HCT116 (cell line): ENCODE data around the gene CAMKK1. TPM values are rescaled to one million over a fixed set of nuclear protein-coding genes. Genes with fewer than 3 reads are reported as not detected.

Experiments
- ATAC-seq: fragments of 200-7000 bp; cut with Tn5 transposase; 2 replicates; pipeline ENCODE4 v1.9.1; 2020; ENCODE audit warnings: mild to moderate bottlenecking, moderate library complexity
- BruUV-seq: library from RNA; stranded (reverse); fragments of 400-500 nt; replicated peaks from 2 replicates; lab custom pipeline; 2021; lab: Mats Ljungman, UMichigan
- CTCF ChIA-PET: fragments of 300-600 bp; sonication (Branson Sonifier 250); formaldehyde crosslinking; loops from one replicate; lab custom pipeline; 2021; ENCODE audit warnings: antibody characterized with exemption; lab: Charles Lee
- POLR2A ChIA-PET: fragments of 300-600, 350-600 bp; sonication (Branson Sonifier 250); formaldehyde crosslinking; loops from one replicate; lab custom pipeline; 2021; ENCODE audit warnings: antibody characterized with exemption; lab: Charles Lee
- RAD21 ChIA-PET, 2 experiments: fragments of 300-600 bp; sonication (Branson Sonifier 250); formaldehyde crosslinking; loops; one replicate each; lab custom pipeline; 2023; ENCODE audit warnings: low total read pairs in 2 of 2; ENCODE audit not compliant: uncharacterized antibody in 2 of 2, unreplicated experiment in 2 of 2, low non-redundant PET in 1 of 2; lab: Charles Lee
- DNase-seq: peaks from one replicate; pipeline ENCODE4 v3.0.0-alpha.2; 2010; ENCODE audit warnings: low read depth, low spot score
- H2AFZ ChIP-seq: fragments of 200-600 bp; shearing (Covaris generic), sonication (generic); 2 replicates; pipeline ENCODE4 v1.6.1; 2017; ENCODE audit warnings: low read depth, mixed run types, mixed read lengths, antibody characterized with exemption, low read length; ENCODE audit not compliant: poor library complexity, severe bottlenecking
- H3K27ac ChIP-seq: 2 replicates; pipeline ENCODE4 v1.5.1; 2012; ENCODE audit warnings: low read depth, low read length
- H3K27me3 ChIP-seq: fragments of 200-600 bp; sonication (generic); 2 replicates; pipeline ENCODE4 v1.6.1; 2016; ENCODE audit warnings: mixed run types, low read length, mixed read lengths; ENCODE audit not compliant: insufficient read depth
- H3K36me3 ChIP-seq, 2 experiments: fragments of 200-500 bp in 1 of 2; fragments of 200-600 bp in 1 of 2; sonication (Bioruptor generic) in 1 of 2; sonication (generic) in 1 of 2; 2 replicates each; pipeline versions ENCODE4 v1.5.1 to v1.6.1; 2014 to 2016; ENCODE audit warnings: low read length in 2 of 2, inconsistent platforms in 1 of 2, mixed read lengths in 1 of 2, mixed run types in 1 of 2; ENCODE audit not compliant: insufficient read depth in 2 of 2, control insufficient read depth in 1 of 2
- H3K4me1 ChIP-seq, 2 experiments: fragments of 200-600 bp in 1 of 2; sonication (generic) in 1 of 2; 2 replicates each; pipeline versions ENCODE4 v1.5.1 to v1.6.1; 2012 to 2017; ENCODE audit warnings: low read length in 2 of 2, inconsistent platforms in 1 of 2, mild to moderate bottlenecking in 1 of 2, mixed read lengths in 1 of 2, mixed run types in 1 of 2, moderate library complexity in 1 of 2; ENCODE audit not compliant: insufficient read depth in 2 of 2, control insufficient read depth in 1 of 2
- H3K4me2 ChIP-seq: fragments of 200-600 bp; sonication (generic); 2 replicates; pipeline ENCODE4 v1.6.1; 2017; ENCODE audit warnings: mixed run types, low read length, mixed read lengths
- H3K4me3 ChIP-seq, 2 experiments: fragments of 200-600 bp in 1 of 2; sonication (generic) in 1 of 2; replicated peaks in 1 of 2; 2 replicates each; pipeline ENCODE4 v1.5.1; 2011 to 2016; ENCODE audit warnings: low read length in 2 of 2, control low read depth in 1 of 2, low read depth in 1 of 2, mild to moderate bottlenecking in 1 of 2, mixed read lengths in 1 of 2, mixed run types in 1 of 2
- H3K79me2 ChIP-seq: fragments of 200-600 bp; sonication (generic); 2 replicates; pipeline ENCODE4 v1.6.1; 2017; ENCODE audit warnings: mild to moderate bottlenecking, mixed run types, low read length, moderate library complexity, mixed read lengths; ENCODE audit not compliant: insufficient read depth
- H3K9ac ChIP-seq: fragments of 200-600 bp; sonication (generic); 2 replicates; pipeline ENCODE4 v1.6.1; 2016; ENCODE audit warnings: low read length, mixed read lengths
- H3K9me2 ChIP-seq: fragments of 200-600 bp; sonication (generic), shearing (Covaris generic); 2 replicates; pipeline ENCODE4 v1.6.1; 2017; ENCODE audit warnings: mixed run types, mild to moderate bottlenecking, moderate library complexity; ENCODE audit not compliant: insufficient read depth
- H3K9me3 ChIP-seq, 2 experiments: fragments of 200-500 bp in 1 of 2; fragments of 200-600 bp in 1 of 2; sonication (Bioruptor generic) in 1 of 2; sonication (generic) in 1 of 2; 2 replicates each; pipeline ENCODE4 v1.6.1; 2014 to 2017; ENCODE audit warnings: low read length in 2 of 2, mixed read lengths in 2 of 2, inconsistent platforms in 1 of 2, low read depth in 1 of 2, mild to moderate bottlenecking in 1 of 2, mixed run types in 1 of 2, moderate library complexity in 1 of 2; ENCODE audit not compliant: control insufficient read depth in 1 of 2, insufficient read depth in 1 of 2
- H4K20me1 ChIP-seq: fragments of 200-600 bp; sonication (generic), shearing (Covaris generic); 2 replicates; pipeline ENCODE4 v1.6.1; 2017; ENCODE audit warnings: mixed run types, mild to moderate bottlenecking, moderate library complexity; ENCODE audit not compliant: insufficient read depth
- CBX3 ChIP-seq: IDR thresholded peaks from 2 replicates; pipeline ENCODE4 v1.6.1; 2012; ENCODE audit warnings: low read depth
- CEBPB ChIP-seq: IDR thresholded peaks from 2 replicates; pipeline ENCODE4 v1.6.1; 2012; ENCODE audit warnings: low read depth
- EGR1 ChIP-seq: IDR thresholded peaks from 2 replicates; pipeline ENCODE4 v1.6.1; 2012; ENCODE audit warnings: low read depth
- ELF1 ChIP-seq: IDR thresholded peaks from 2 replicates; pipeline ENCODE4 v1.6.1; 2012; ENCODE audit warnings: low read depth, borderline replicate concordance
- EZH2 ChIP-seq: fragments of 200-600 bp; sonication (generic); IDR thresholded peaks from 2 replicates; pipeline ENCODE4 v1.6.1; 2017; ENCODE audit warnings: antibody characterized with exemption, mixed run types
- EZH2phosphoT487 ChIP-seq: fragments of 200-600 bp; IDR thresholded peaks from 2 replicates; pipeline ENCODE4 v1.6.1; 2018; ENCODE audit warnings: antibody characterized with exemption, borderline replicate concordance
- JUND ChIP-seq: IDR thresholded peaks from 2 replicates; pipeline ENCODE4 v1.6.1; 2012
- POLR2A ChIP-seq: IDR thresholded peaks from 2 replicates; pipeline ENCODE4 v1.7.0; 2011; ENCODE audit warnings: borderline replicate concordance; ENCODE audit not compliant: insufficient read depth, insufficient read length; ENCODE audit errors: extremely low read depth
- POLR2AphosphoS5 ChIP-seq: IDR thresholded peaks from 2 replicates; pipeline ENCODE4 v1.6.1; 2011; ENCODE audit warnings: mild to moderate bottlenecking, low read depth, low read length, moderate library complexity
- RAD21 ChIP-seq: IDR thresholded peaks from 2 replicates; pipeline ENCODE4 v1.6.1; 2012; ENCODE audit warnings: low read depth, mild to moderate bottlenecking
- SIN3A ChIP-seq: IDR thresholded peaks from 2 replicates; pipeline ENCODE4 v1.6.1; 2012; ENCODE audit warnings: low read depth
- SP1 ChIP-seq: IDR thresholded peaks from 2 replicates; pipeline ENCODE4 v1.6.1; 2012; ENCODE audit warnings: low read depth
- SRF ChIP-seq: IDR thresholded peaks from 2 replicates; pipeline ENCODE4 v1.6.1; 2012; ENCODE audit warnings: low read depth
- TCF7L2 ChIP-seq: IDR thresholded peaks from 2 replicates; pipeline ENCODE4 v1.7.0; 2011; ENCODE audit warnings: borderline replicate concordance, inconsistent platforms; ENCODE audit not compliant: insufficient read depth, insufficient read length; ENCODE audit errors: extremely low read depth
- YY1 ChIP-seq: IDR thresholded peaks from 2 replicates; pipeline ENCODE4 v1.6.1; 2011; ENCODE audit warnings: low read length, low read depth, moderate library complexity, mild to moderate bottlenecking; ENCODE audit not compliant: insufficient replicate concordance; ENCODE audit errors: extremely low read depth
- intact Hi-C: fragments of 100-400 bp; cut with micrococcal nuclease; formaldehyde crosslinking; loops from 2 replicates; pipeline ENCODE4 v1.10.0; 2022
- total RNA-seq: library from RNA; stranded (reverse); gene quantifications from one replicate; pipeline ENCODE4 v1.2.1, GENCODE V29; 2021; ENCODE audit not compliant: unreplicated experiment
- TF ChIP-seq, protein P1 (sequence below): IDR thresholded peaks from 2 replicates; pipeline ENCODE4 v1.6.1; 2012; ENCODE audit warnings: low read depth
- TF ChIP-seq, protein P2 (sequence below): IDR thresholded peaks from 2 replicates; pipeline ENCODE4 v1.6.1; 2011; ENCODE audit warnings: mild to moderate bottlenecking, low read length, moderate library complexity; ENCODE audit not compliant: insufficient replicate concordance; ENCODE audit errors: extremely low read depth
- TF ChIP-seq, protein P3 (sequence below): IDR thresholded peaks from 2 replicates; pipeline ENCODE4 v1.6.1; 2012
- TF ChIP-seq, protein P4 (sequence below), 3 experiments: fragments of 200-600 bp in 1 of 3; sonication (generic) in 1 of 3; IDR thresholded peaks in 2 of 3; conservative IDR thresholded peaks in 1 of 3; 2 replicates each; pipeline ENCODE4 v1.5.1; 2012 to 2017; ENCODE audit warnings: low read depth in 2 of 3, low read length in 2 of 3, antibody characterized with exemption in 1 of 3, borderline replicate concordance in 1 of 3, control low read depth in 1 of 3, mild to moderate bottlenecking in 1 of 3, mixed read lengths in 1 of 3, mixed run types in 1 of 3, moderate library complexity in 1 of 3; ENCODE audit not compliant: insufficient read depth in 1 of 3
- TF ChIP-seq, protein P5 (sequence below): IDR thresholded peaks from 2 replicates; pipeline ENCODE4 v1.6.1; 2012

The CAMKK1 gene
- total RNA-seq, 1 experiment from 2014 or later, result 10.6 TPM

DNA sequence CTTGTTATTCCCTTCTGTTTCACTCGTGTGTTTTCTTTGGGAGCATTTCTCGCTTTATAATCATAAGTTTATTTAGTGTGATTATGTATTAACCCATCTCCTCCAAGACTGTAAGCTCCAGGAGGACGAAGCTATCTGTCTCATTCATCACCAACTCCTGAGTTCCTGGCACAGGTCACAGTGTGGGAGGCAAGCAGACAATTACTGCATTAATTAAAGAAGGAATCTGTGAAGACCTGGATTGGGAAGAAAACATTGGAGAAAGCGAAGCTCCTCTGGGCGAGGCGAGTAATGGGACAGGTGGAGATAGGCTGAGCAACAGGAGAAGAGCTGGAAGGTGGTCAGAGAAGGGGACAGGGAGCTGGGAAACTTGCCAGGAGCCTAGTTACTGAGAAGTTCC is 7.8 kb upstream of the CAMKK1 start:
- TF ChIP-seq CBX3 (no peak), EGR1 (no peak), SRF (no peak), RAD21 (no peak), SIN3A (no peak), CEBPB (no peak), EZH2 (no peak), JUND (no peak), ELF1 (no peak), SP1 (no peak), POLR2A (no peak), EZH2phosphoT487 (no peak), POLR2AphosphoS5 (no peak), YY1 (no peak), TCF7L2 (no peak)
- TF ChIP-seq, protein P1, sequence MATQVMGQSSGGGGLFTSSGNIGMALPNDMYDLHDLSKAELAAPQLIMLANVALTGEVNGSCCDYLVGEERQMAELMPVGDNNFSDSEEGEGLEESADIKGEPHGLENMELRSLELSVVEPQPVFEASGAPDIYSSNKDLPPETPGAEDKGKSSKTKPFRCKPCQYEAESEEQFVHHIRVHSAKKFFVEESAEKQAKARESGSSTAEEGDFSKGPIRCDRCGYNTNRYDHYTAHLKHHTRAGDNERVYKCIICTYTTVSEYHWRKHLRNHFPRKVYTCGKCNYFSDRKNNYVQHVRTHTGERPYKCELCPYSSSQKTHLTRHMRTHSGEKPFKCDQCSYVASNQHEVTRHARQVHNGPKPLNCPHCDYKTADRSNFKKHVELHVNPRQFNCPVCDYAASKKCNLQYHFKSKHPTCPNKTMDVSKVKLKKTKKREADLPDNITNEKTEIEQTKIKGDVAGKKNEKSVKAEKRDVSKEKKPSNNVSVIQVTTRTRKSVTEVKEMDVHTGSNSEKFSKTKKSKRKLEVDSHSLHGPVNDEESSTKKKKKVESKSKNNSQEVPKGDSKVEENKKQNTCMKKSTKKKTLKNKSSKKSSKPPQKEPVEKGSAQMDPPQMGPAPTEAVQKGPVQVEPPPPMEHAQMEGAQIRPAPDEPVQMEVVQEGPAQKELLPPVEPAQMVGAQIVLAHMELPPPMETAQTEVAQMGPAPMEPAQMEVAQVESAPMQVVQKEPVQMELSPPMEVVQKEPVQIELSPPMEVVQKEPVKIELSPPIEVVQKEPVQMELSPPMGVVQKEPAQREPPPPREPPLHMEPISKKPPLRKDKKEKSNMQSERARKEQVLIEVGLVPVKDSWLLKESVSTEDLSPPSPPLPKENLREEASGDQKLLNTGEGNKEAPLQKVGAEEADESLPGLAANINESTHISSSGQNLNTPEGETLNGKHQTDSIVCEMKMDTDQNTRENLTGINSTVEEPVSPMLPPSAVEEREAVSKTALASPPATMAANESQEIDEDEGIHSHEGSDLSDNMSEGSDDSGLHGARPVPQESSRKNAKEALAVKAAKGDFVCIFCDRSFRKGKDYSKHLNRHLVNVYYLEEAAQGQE, result no peak
- TF ChIP-seq, protein P2, sequence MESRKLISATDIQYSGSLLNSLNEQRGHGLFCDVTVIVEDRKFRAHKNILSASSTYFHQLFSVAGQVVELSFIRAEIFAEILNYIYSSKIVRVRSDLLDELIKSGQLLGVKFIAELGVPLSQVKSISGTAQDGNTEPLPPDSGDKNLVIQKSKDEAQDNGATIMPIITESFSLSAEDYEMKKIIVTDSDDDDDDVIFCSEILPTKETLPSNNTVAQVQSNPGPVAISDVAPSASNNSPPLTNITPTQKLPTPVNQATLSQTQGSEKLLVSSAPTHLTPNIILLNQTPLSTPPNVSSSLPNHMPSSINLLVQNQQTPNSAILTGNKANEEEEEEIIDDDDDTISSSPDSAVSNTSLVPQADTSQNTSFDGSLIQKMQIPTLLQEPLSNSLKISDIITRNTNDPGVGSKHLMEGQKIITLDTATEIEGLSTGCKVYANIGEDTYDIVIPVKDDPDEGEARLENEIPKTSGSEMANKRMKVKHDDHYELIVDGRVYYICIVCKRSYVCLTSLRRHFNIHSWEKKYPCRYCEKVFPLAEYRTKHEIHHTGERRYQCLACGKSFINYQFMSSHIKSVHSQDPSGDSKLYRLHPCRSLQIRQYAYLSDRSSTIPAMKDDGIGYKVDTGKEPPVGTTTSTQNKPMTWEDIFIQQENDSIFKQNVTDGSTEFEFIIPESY, result no peak
- TF ChIP-seq, protein P3, sequence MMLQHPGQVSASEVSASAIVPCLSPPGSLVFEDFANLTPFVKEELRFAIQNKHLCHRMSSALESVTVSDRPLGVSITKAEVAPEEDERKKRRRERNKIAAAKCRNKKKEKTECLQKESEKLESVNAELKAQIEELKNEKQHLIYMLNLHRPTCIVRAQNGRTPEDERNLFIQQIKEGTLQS, result no peak
- TF ChIP-seq, protein P4, sequence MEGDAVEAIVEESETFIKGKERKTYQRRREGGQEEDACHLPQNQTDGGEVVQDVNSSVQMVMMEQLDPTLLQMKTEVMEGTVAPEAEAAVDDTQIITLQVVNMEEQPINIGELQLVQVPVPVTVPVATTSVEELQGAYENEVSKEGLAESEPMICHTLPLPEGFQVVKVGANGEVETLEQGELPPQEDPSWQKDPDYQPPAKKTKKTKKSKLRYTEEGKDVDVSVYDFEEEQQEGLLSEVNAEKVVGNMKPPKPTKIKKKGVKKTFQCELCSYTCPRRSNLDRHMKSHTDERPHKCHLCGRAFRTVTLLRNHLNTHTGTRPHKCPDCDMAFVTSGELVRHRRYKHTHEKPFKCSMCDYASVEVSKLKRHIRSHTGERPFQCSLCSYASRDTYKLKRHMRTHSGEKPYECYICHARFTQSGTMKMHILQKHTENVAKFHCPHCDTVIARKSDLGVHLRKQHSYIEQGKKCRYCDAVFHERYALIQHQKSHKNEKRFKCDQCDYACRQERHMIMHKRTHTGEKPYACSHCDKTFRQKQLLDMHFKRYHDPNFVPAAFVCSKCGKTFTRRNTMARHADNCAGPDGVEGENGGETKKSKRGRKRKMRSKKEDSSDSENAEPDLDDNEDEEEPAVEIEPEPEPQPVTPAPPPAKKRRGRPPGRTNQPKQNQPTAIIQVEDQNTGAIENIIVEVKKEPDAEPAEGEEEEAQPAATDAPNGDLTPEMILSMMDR (IDR thresholded peaks at IDR 0.05 in 2 of 3, conservative IDR thresholded peaks at IDR 0.05 in 1 of 3; ENCODE audit: borderline replicate concordance in 1 of 3, insufficient read depth in 1 of 3, low read depth in 2 of 3, low read length in 2 of 3), result no peak
- TF ChIP-seq, protein P5, sequence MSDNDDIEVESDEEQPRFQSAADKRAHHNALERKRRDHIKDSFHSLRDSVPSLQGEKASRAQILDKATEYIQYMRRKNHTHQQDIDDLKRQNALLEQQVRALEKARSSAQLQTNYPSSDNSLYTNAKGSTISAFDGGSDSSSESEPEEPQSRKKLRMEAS, result no peak
- TF ChIP-seq, all 23 proteins: peak for 0
- DNase-seq, result no peak
- H3K27me3 ChIP-seq, result no peaks in the 10 kb centered on the region
- ChIA-PET CTCF (no interaction called here), POLR2A (no interaction called here), RAD21 (no interaction called here)
- H3K9me3 ChIP-seq, result no peaks in the 10 kb centered on the region
- H3K9ac ChIP-seq, result no peak overlapping the region
- H3K4me2 ChIP-seq, result no peak overlapping the region
- ATAC-seq, result no peak
- H3K79me2 ChIP-seq, result no peaks in the 10 kb centered on the region
- no peak overlapping the region for H3K4me3 ChIP-seq
- no peaks in the 10 kb centered on the region for H4K20me1 ChIP-seq
- no peaks in the 10 kb centered on the region for H3K4me1 ChIP-seq
- intact Hi-C loops, result no loop called here
- no peak overlapping the region for H3K27ac ChIP-seq
- no TSS peak for BruUV-seq
- no peak overlapping the region for H2AFZ ChIP-seq
- H3K36me3 ChIP-seq, result no peaks in the 10 kb centered on the region
- H3K9me2 ChIP-seq, result no peaks in the 10 kb centered on the region
